ENCODE results near the gene ELSPBP1. TPM values are rescaled to one million over a fixed set of nuclear protein-coding genes. Genes with fewer than 3 reads are reported as not detected.

Gene ELSPBP1
- total and polyA plus RNA-seq, 4 donors, result 0.29 to 0.48 (median 0.40) TPM; not detected in 1

GRCh38 chr19:48033604-48034003, 39.2 kb downstream of the ELSPBP1 start:
- Histone ChIP-seq H3K4me3 (ENCODE audit: low read depth, low read length) (no peak overlapping the region), H3K27ac (ENCODE audit: low read depth, low read length) (no peak overlapping the region), H3K27me3 (ENCODE audit: control insufficient read depth, insufficient read depth, low read length) (peaks cover 2% of the 10 kb centered on the region), H3K4me1 (ENCODE audit: control insufficient read depth, insufficient read depth, low read length) (no peaks in the 10 kb centered on the region), H3K36me3 (ENCODE audit: control insufficient read depth, insufficient read depth, low read length) (no peaks in the 10 kb centered on the region), H3K9me3 (ENCODE audit: control insufficient read depth, insufficient read depth, low read length) (no peaks in the 10 kb centered on the region)
- no peak for DNase-seq (ENCODE audit: low read depth in 4 of 6, low spot score in 6 of 6)
- WGBS (ENCODE audit: insufficient coverage), result 87% methylated on average over 4 of the region's 5 CpGs

GRCh38 chr19:48036765-48037164, 42.3 kb downstream of the ELSPBP1 start:
- Histone ChIP-seq H3K27ac (ENCODE audit: low read depth, low read length) (no peak overlapping the region), H3K4me1 (ENCODE audit: control insufficient read depth, insufficient read depth, low read length) (no peaks in the 10 kb centered on the region), H3K4me3 (ENCODE audit: low read depth, low read length) (no peak overlapping the region), H3K27me3 (ENCODE audit: control insufficient read depth, insufficient read depth, low read length) (no peaks in the 10 kb centered on the region), H3K36me3 (ENCODE audit: control insufficient read depth, insufficient read depth, low read length) (no peaks in the 10 kb centered on the region), H3K9me3 (ENCODE audit: control insufficient read depth, insufficient read depth, low read length) (no peaks in the 10 kb centered on the region)
- WGBS (ENCODE audit: insufficient coverage), result no CpG with 5 or more reads among the region's 2 CpGs
- no peak for DNase-seq (ENCODE audit: low read depth in 4 of 6, low spot score in 6 of 6)

- Histone ChIP-seq H3K27me3 (ENCODE audit: control insufficient read depth, insufficient read depth, low read length) (no peaks in the 10 kb centered on the region), H3K9me3 (ENCODE audit: control insufficient read depth, insufficient read depth, low read length) (no peaks in the 10 kb centered on the region), H3K27ac (ENCODE audit: low read depth, low read length) (no peak overlapping the region), H3K4me3 (ENCODE audit: low read depth, low read length) (no peak overlapping the region), H3K36me3 (ENCODE audit: control insufficient read depth, insufficient read depth, low read length) (no peaks in the 10 kb centered on the region), H3K4me1 (ENCODE audit: control insufficient read depth, insufficient read depth, low read length) (no peaks in the 10 kb centered on the region)
- no peak for DNase-seq (ENCODE audit: low read depth in 4 of 6, low spot score in 6 of 6)
- 90% methylated on average over 1 of the region's 2 CpGs for WGBS (ENCODE audit: insufficient coverage)
Observed at GRCh38 chr19:48041877-48042580, 47.6 kb downstream of the ELSPBP1 start.

GRCh38 chr19:48043675-48044258, 49.3 kb downstream of the ELSPBP1 start, which contains the start of gene CABP5:
TSS of gene CABP5 (minus strand) at chr19:48044079. CDS start at chr19:48043922, 157 bp downstream.
- H3K9me3 ChIP-seq (ENCODE audit: control insufficient read depth, insufficient read depth, low read length), result no peaks in the 10 kb centered on the region
- H3K36me3 ChIP-seq (ENCODE audit: control insufficient read depth, insufficient read depth, low read length), result peaks cover 2% of the 10 kb centered on the region
- H3K27ac ChIP-seq (ENCODE audit: low read depth, low read length), result no peak within 1 kb of the TSS
- H3K27me3 ChIP-seq (ENCODE audit: control insufficient read depth, insufficient read depth, low read length), result no peaks in the 10 kb centered on the region
- no peak within 1 kb of the TSS for H3K4me3 ChIP-seq (ENCODE audit: low read depth, low read length)
- 85% methylated on average over 6 of the region's 10 CpGs for WGBS (ENCODE audit: insufficient coverage)
- H3K4me1 ChIP-seq (ENCODE audit: control insufficient read depth, insufficient read depth, low read length), result no peaks in the 10 kb centered on the region
- DNase-seq (ENCODE audit: low read depth in 4 of 6, low spot score in 6 of 6), result no peak

- WGBS (ENCODE audit: insufficient coverage), result 87% methylated on average over 5 of the region's 5 CpGs
- Histone ChIP-seq H3K27me3 (ENCODE audit: control insufficient read depth, insufficient read depth, low read length) (no peaks in the 10 kb centered on the region), H3K27ac (ENCODE audit: low read depth, low read length) (no peak overlapping the region), H3K36me3 (ENCODE audit: control insufficient read depth, insufficient read depth, low read length) (peaks cover 2% of the 10 kb centered on the region), H3K9me3 (ENCODE audit: control insufficient read depth, insufficient read depth, low read length) (no peaks in the 10 kb centered on the region), H3K4me3 (ENCODE audit: low read depth, low read length) (no peak overlapping the region), H3K4me1 (ENCODE audit: control insufficient read depth, insufficient read depth, low read length) (no peaks in the 10 kb centered on the region)
- DNase-seq (ENCODE audit: low read depth in 4 of 6, low spot score in 6 of 6), result no peak
Observed at GRCh38 chr19:48044561-48044960, 50.1 kb downstream of the ELSPBP1 start.

GRCh38 chr19:48051335-48052033, 57.1 kb downstream of the ELSPBP1 start:
- no peak overlapping the region for H3K4me3 ChIP-seq (ENCODE audit: low read depth, low read length)
- WGBS (ENCODE audit: insufficient coverage), result 95% methylated on average over 3 of the region's 10 CpGs
- no peaks in the 10 kb centered on the region for H3K27me3 ChIP-seq (ENCODE audit: control insufficient read depth, insufficient read depth, low read length)
- no peaks in the 10 kb centered on the region for H3K9me3 ChIP-seq (ENCODE audit: control insufficient read depth, insufficient read depth, low read length)
- H3K27ac ChIP-seq (ENCODE audit: low read depth, low read length), result no peak overlapping the region
- peaks cover 6% of the 10 kb centered on the region for H3K36me3 ChIP-seq (ENCODE audit: control insufficient read depth, insufficient read depth, low read length)
- H3K4me1 ChIP-seq (ENCODE audit: control insufficient read depth, insufficient read depth, low read length), result no peaks in the 10 kb centered on the region
- no peak for DNase-seq (ENCODE audit: low read depth in 4 of 6, low spot score in 6 of 6)

- Histone ChIP-seq H3K27ac (ENCODE audit: low read depth, low read length) (no peak overlapping the region), H3K9me3 (ENCODE audit: control insufficient read depth, insufficient read depth, low read length) (no peaks in the 10 kb centered on the region), H3K4me1 (ENCODE audit: control insufficient read depth, insufficient read depth, low read length) (no peaks in the 10 kb centered on the region), H3K36me3 (ENCODE audit: control insufficient read depth, insufficient read depth, low read length) (peaks cover 4% of the 10 kb centered on the region), H3K27me3 (ENCODE audit: control insufficient read depth, insufficient read depth, low read length) (no peaks in the 10 kb centered on the region), H3K4me3 (ENCODE audit: low read depth, low read length) (no peak overlapping the region)
- WGBS (ENCODE audit: insufficient coverage), result 86% methylated on average over 1 of the region's 5 CpGs
- no peak for DNase-seq (ENCODE audit: low read depth in 4 of 6, low spot score in 6 of 6)
Observed at GRCh38 chr19:48053076-48053475, 58.6 kb downstream of the ELSPBP1 start.

- H3K4me3 ChIP-seq (ENCODE audit: low read depth, low read length), result no peak overlapping the region
- 91% methylated on average over 3 of the region's 5 CpGs for WGBS (ENCODE audit: insufficient coverage)
- H3K27ac ChIP-seq (ENCODE audit: low read depth, low read length), result no peak overlapping the region
- no peaks in the 10 kb centered on the region for H3K4me1 ChIP-seq (ENCODE audit: control insufficient read depth, insufficient read depth, low read length)
- H3K9me3 ChIP-seq (ENCODE audit: control insufficient read depth, insufficient read depth, low read length), result no peaks in the 10 kb centered on the region
- H3K27me3 ChIP-seq (ENCODE audit: control insufficient read depth, insufficient read depth, low read length), result no peaks in the 10 kb centered on the region
- H3K36me3 ChIP-seq (ENCODE audit: control insufficient read depth, insufficient read depth, low read length), result peaks cover 4% of the 10 kb centered on the region
- DNase-seq (ENCODE audit: low read depth in 4 of 6, low spot score in 6 of 6), result no peak
Observed at GRCh38 chr19:48053856-48054255, 59.4 kb downstream of the ELSPBP1 start.

- Histone ChIP-seq H3K4me3 (ENCODE audit: low read depth, low read length) (no peak overlapping the region), H3K36me3 (ENCODE audit: control insufficient read depth, insufficient read depth, low read length) (peaks cover 4% of the 10 kb centered on the region), H3K9me3 (ENCODE audit: control insufficient read depth, insufficient read depth, low read length) (no peaks in the 10 kb centered on the region), H3K4me1 (ENCODE audit: control insufficient read depth, insufficient read depth, low read length) (no peaks in the 10 kb centered on the region), H3K27ac (ENCODE audit: low read depth, low read length) (no peak overlapping the region), H3K27me3 (ENCODE audit: control insufficient read depth, insufficient read depth, low read length) (peaks cover 2% of the 10 kb centered on the region)
- 100% methylated on average over 4 of the region's 6 CpGs for WGBS (ENCODE audit: insufficient coverage)
- DNase-seq (ENCODE audit: low read depth in 4 of 6, low spot score in 6 of 6), result no peak
Observed at GRCh38 chr19:48059331-48059730, 64.9 kb downstream of the ELSPBP1 start.
